Esophagus squamous epithelium (tissue), 4 donors: ENCODE measurements around the gene OCIAD2.

ENCODE experiments used
- POLR2A ChIP-seq, 4 donors: fragments of 450-650 bp; IDR thresholded peaks; one replicate each; pipeline ENCODE4 v1.6.1; 2017; ENCODE audit warnings: antibody characterized with exemption in 4 of 4, mild to moderate bottlenecking in 4 of 4, moderate library complexity in 3 of 4
- TF ChIP-seq, protein P1 (sequence below), 6 experiments: fragments of 450-650 bp in 4 of 6; fragments of 200-600 bp in 2 of 6; sonication (generic) in 2 of 6; IDR thresholded peaks; one replicate each; pipeline ENCODE4 v1.5.1; 2016 to 2019; ENCODE audit warnings: antibody characterized with exemption in 6 of 6, mild to moderate bottlenecking in 4 of 6, moderate library complexity in 4 of 6

GRCh38 chr4:48841045-48841827, 65.3 kb downstream of the OCIAD2 start:
- TF ChIP-seq, protein P1, sequence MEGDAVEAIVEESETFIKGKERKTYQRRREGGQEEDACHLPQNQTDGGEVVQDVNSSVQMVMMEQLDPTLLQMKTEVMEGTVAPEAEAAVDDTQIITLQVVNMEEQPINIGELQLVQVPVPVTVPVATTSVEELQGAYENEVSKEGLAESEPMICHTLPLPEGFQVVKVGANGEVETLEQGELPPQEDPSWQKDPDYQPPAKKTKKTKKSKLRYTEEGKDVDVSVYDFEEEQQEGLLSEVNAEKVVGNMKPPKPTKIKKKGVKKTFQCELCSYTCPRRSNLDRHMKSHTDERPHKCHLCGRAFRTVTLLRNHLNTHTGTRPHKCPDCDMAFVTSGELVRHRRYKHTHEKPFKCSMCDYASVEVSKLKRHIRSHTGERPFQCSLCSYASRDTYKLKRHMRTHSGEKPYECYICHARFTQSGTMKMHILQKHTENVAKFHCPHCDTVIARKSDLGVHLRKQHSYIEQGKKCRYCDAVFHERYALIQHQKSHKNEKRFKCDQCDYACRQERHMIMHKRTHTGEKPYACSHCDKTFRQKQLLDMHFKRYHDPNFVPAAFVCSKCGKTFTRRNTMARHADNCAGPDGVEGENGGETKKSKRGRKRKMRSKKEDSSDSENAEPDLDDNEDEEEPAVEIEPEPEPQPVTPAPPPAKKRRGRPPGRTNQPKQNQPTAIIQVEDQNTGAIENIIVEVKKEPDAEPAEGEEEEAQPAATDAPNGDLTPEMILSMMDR (IDR thresholded peaks at IDR 0.05) = no peak
- no peak for TF ChIP-seq POLR2A (IDR thresholded peaks at IDR 0.05)
